Measurements from ENCODE around the gene NELL1. TPM values are rescaled to one million over a fixed set of nuclear protein-coding genes. Genes with fewer than 3 reads are reported as not detected.

The NELL1 gene
- total RNA-seq, 1 experiment from 2014 or later: 0.19 TPM

Small RNA genes within 50 kb of the gene (small RNA-seq; reads per million reads assigned to genes)
- gene RNA5SP336 (21.9 reads per million, percentile 97 among the genes with 10 or more reads in this experiment), gene RNA5SP337 (not detected)

Other genes with a start within 250 kb of the NELL1 start
- not detected in 2 replicates for gene SLC6A5, start 70.0 kb upstream of the NELL1 start, total RNA-seq (2014; rRNA removed; shearing (Covaris generic); ENCODE audit: low replicate concordance)

Data from Karpas-422 (cell line).